GDM1 (cell line): Measurements from ENCODE around the gene SLC35E2B.
"Not testable (repeated sequence)": the region's sequence is repeated elsewhere in the genome, so short reads cannot be mapped to it uniquely, and the experiment has no call there.

Experiments
- DNase-seq: peaks from one replicate; lab custom pipeline; 2025; lab: John Stamatoyannopoulos, UW

Gene SLC35E2B

GRCh38 chr1:1674806-1675205 is 17.8 kb downstream of the SLC35E2B start:
- DNase-seq = not testable (repeated sequence)

GRCh38 chr1:1672181-1672965 is 20.2 kb downstream of the SLC35E2B start:
- DNase-seq = no peak

DNA sequence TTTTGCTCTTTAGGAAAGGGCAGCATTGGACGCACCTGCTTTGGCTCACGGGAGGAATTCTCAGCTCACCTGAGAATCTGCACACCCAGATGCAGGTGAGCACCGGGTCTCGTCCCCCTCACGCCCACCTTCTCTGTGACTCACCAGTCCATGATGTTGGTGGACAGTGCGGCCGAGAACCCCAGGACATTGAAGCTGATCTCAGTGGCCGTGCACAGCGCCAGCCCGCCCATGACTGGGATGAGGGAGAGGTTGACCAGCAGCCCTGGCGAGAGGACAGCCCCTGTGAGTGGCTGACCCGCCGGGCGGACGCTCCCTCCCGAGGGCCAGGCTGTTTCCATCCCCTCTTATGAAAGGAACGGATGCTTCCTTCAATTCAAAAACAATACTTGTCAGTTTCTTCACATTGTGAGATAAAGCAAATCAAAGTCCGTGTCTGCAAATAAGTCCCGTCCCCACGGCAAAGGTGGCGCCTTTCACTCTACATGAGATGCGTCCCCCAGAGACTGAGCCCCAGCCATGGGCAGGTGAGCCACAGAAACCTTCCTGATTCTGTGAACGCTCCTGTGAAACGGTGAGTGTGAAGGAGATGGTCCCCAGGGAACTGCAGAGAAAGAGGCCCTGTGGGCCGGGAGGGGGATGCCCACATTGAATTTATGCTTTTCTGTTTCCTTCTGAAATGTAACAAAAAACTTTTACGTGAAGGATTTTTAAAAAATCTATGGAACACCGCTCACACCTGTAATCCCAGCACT is 21.1 kb downstream of the SLC35E2B start:
- DNase-seq = no peak

DNA sequence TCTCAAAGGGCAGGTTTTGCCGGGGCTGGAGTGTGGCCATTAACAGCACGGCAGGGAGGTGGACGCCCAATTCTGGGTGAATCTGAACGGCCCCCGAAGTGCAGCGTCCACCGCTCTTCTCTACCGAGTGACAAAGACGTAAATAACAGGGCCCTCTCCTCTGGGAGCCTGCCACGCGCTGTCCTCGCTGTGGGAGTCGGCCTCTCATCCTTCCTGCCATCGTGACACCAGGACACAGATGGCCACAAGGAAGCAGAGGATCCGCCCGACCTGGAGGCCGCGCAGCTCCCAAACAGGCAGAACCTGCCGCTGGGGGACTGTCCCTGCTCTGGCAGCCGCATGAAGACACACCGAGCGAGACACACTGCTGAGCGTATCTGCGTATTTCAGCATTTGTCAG is 21.7 kb downstream of the SLC35E2B start:
- no peak for DNase-seq

DNA sequence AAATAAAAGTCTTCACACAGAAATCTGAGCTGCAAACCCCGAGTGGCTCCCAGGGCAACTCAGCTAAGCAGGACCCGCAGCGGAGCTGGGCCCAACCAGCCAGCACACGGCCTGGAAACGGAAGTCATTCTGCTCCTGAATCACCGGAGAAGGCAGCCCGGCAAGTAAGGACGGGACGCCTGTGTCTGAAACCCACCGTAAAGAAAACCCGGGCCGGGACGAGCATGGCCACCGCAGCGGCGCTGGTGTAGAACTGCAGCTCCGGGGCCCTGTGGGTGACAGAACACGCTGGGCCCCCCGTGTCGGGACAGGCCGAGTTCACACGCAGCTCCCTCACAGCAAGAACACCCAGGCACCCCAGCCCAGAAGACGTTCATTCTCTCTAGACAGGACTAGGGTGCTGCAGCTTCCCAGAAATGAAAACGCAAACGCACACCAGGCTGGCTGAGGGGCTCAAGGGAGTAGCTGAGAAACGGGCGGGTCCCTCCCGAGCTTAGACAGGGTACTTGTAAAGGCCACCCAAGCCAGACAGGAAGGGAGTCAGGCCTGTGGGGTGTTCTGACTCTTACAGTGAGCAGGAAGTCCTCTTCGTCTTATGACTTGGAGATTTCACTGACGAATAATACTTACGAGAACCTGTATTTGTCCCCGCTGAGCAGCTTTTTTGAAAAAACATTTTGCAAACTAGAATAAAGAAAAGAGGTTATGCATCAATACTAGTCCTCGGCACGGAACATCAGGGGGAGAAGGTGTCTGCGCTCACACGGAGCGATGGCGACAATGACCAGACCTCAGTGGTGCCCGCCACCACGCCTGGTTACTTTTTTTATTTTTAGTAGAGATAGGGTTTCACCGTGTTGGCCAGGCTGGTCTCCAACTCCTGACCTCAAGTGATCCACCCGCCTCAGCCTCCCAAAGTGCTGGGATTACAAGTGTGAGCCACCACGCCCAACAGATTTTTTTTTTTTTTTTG is 22.8 kb downstream of the SLC35E2B start:
- no peak for DNase-seq

- DNase-seq = no peak
These were observed 26.1 kb downstream of the SLC35E2B start for GRCh38 chr1:1666526-1666925.

- no peak for DNase-seq
These were observed 26.8 kb downstream of the SLC35E2B start for GRCh38 chr1:1665815-1666251.

GRCh38 chr1:1664941-1665814 is 27.4 kb downstream of the SLC35E2B start:
- DNase-seq = no peak

GRCh38 chr1:1664318-1664717 is 28.3 kb downstream of the SLC35E2B start:
- DNase-seq = not testable (repeated sequence)

- not testable (repeated sequence) for DNase-seq
These were observed 29.6 kb downstream of the SLC35E2B start for GRCh38 chr1:1662830-1663560.

DNA sequence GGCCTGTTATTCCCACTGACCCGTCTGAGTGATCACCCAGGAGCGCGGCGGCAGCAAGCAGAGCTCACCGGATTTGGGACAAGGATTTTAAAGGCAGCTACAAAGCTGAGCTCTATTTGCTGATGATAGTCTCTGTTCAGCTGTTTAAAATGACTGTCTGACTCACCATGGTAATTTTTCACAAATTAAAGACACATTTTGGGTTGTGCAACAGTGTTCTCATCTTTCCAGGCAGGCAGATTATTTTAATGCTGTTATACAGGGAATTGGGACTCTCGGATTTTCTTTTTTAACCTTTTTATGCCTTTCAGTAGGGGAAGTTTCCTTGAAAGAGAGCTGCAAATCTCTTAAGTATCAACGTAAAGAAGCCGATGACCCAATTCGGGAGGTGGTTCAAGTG is 30.2 kb downstream of the SLC35E2B start:
- not testable (repeated sequence) for DNase-seq

- DNase-seq = peak; percentile 95
These were observed 33.7 kb downstream of the SLC35E2B start, which contains the start of gene CDK11B for GRCh38 chr1:1658583-1659549. Gene CDK11B, minus strand, starts transcription at chr1:1659004. Its CDS starts 1,519 bp downstream, at chr1:1657485.

- DNase-seq = not testable (repeated sequence)
These were observed 44.3 kb downstream of the SLC35E2B start for GRCh38 chr1:1648265-1648664.

- not testable (repeated sequence) for DNase-seq
These were observed 44.9 kb downstream of the SLC35E2B start for GRCh38 chr1:1647567-1648241.

GRCh38 chr1:1646326-1646725 is 46.3 kb downstream of the SLC35E2B start:
- DNase-seq = not testable (repeated sequence)

DNA sequence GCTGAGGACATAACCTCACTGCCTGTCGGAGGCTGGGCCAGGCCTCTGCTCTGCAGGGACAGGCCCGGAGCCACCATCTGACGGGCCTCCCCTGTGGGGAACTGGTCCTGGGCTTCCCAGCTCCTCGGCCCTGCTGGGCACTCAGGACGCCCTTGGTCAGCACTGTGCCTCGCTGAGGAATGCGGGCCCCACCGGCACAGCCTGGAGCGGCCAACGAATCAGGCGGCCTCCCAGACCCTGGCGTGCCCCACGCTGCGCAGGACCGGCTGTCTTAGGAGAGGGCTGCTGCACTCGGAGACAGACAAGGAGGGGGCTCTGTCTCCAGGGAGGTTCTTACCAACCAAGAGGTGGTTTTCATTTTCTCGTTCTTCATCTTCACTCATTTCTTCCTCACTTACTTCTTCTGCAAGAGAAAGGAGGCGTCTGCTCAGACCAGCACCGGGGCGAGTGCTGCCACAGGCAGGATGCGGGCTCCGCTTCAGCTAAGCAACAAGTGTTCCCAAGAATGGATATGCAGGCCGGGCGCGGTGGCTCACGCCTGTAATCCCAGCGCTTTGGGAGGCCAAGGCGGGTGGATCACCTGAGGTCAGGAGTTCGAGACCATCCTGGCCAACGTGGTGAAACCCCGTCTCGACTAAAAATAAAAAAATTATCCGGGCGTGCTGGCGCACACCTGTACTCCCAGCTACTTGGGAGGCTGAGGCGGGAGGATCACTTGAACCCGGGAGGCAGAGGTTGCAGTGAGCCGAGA is 51.7 kb downstream of the SLC35E2B start:
- not testable (repeated sequence) for DNase-seq

GRCh38 chr1:1640081-1640480 is 52.5 kb downstream of the SLC35E2B start:
- DNase-seq = not testable (repeated sequence)

DNA sequence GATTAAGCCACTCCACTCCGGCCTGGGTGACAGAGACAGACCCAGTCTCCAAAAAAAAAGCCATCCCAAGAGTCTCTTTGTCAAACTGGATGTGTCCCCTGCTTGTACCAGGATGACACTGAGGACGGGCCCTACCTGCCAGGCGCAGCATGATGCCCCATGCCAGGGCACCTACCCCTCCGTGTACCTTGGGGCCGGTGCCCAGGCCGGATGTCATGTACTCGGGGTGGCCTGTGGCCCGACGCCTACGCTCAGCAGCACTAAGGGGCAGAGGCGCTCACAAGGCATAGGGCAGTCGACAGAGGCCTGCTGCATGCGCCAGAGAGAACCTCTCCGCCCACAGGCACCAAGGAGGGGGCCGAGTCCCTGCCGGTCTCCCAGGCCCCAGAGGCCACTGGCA is 53.2 kb downstream of the SLC35E2B start:
- not testable (repeated sequence) for DNase-seq
